Thoracic aorta (tissue), 2 donors: ENCODE data around the gene LAMA5. TPM values are rescaled to one million over a fixed set of nuclear protein-coding genes. Genes with fewer than 3 reads are reported as not detected.

Source experiments
- ATAC-seq: fragments of 150-250 bp; one replicate; pipeline ENCODE4 v1.8.0; 2017; ENCODE audit warnings: low read depth; ENCODE audit not compliant: insufficient number of reproducible peaks, low FRiP score
- DNase-seq: peaks from one replicate; pipeline ENCODE4 v3.0.0-alpha.2; 2020; ENCODE audit warnings: low spot score
- H3K27ac ChIP-seq, 2 donors: fragments of 200-600 bp; sonication (generic); 1 replicate in 1 of 2; 2 replicates in 1 of 2; pipeline ENCODE4 v1.5.1; 2016; ENCODE audit warnings: mild to moderate bottlenecking in 2 of 2, moderate library complexity in 2 of 2
- H3K27me3 ChIP-seq: fragments of 200-600 bp; sonication (generic); replicated peaks from 2 replicates; pipeline ENCODE4 v1.6.0; 2016; ENCODE audit warnings: mild to moderate bottlenecking; ENCODE audit not compliant: insufficient read depth
- H3K36me3 ChIP-seq: fragments of 200-600 bp; sonication (generic); one replicate; pipeline ENCODE4 v1.5.1; 2016
- H3K4me1 ChIP-seq, 2 donors: fragments of 200-600 bp; sonication (generic); 1 replicate in 1 of 2; 2 replicates in 1 of 2; pipeline versions ENCODE4 v1.5.1 to v1.6.0; 2016; ENCODE audit warnings: low read depth in 2 of 2, mild to moderate bottlenecking in 1 of 2; ENCODE audit not compliant: control insufficient read depth in 1 of 2
- H3K4me3 ChIP-seq: fragments of 200-600 bp; sonication (generic); 2 replicates; pipeline ENCODE4 v1.5.1; 2016; ENCODE audit warnings: mild to moderate bottlenecking
- H3K9me3 ChIP-seq: fragments of 200-600 bp; sonication (generic); 2 replicates; pipeline ENCODE4 v1.5.1; 2016
- CTCF ChIP-seq: fragments of 200-600 bp; sonication (generic); IDR thresholded peaks from one replicate; pipeline ENCODE4 v1.5.1; 2019; ENCODE audit warnings: antibody characterized with exemption
- total RNA-seq, 2 donors: library from RNA; depleted of rRNA; stranded (reverse); fragments of >200 nt; gene quantifications; one replicate each; pipeline versions ENCODE4 v1.1.0 to v1.2.3, GENCODE V29; 2016

Gene LAMA5
- total RNA-seq, 2 donors from 2014 or later, result 289 to 333 TPM

GRCh38 chr20:62280303-62280702, 86.8 kb downstream of the LAMA5 start:
- no peak for ATAC-seq

GRCh38 chr20:62277253-62277652, 89.9 kb downstream of the LAMA5 start:
- Histone ChIP-seq H3K27me3 (no peaks in the 10 kb centered on the region), H3K4me3 (no peak overlapping the region), H3K27ac (no peak overlapping the region), H3K36me3 (peaks cover 55% of the 10 kb centered on the region), H3K9me3 (no peaks in the 10 kb centered on the region), H3K4me1 (peaks cover 0 to 7% of the 10 kb centered on the region in 2 donors)
- no peak for ATAC-seq
- TF ChIP-seq CTCF, result no peak
- no peak for DNase-seq

More at GRCh38 chr20:62280303-62280702, 86.8 kb downstream of the LAMA5 start:
- peaks cover 57% of the 10 kb centered on the region for H3K36me3 ChIP-seq
- no peak for DNase-seq
- no peak overlapping the region for H3K27ac ChIP-seq
- H3K4me1 ChIP-seq, result peaks cover 0 to 7% of the 10 kb centered on the region in 2 donors
- H3K27me3 ChIP-seq, result no peaks in the 10 kb centered on the region
- H3K4me3 ChIP-seq, result no peak overlapping the region
- no peak for TF ChIP-seq CTCF
- H3K9me3 ChIP-seq, result no peaks in the 10 kb centered on the region

GRCh38 chr20:62276439-62276838, 90.7 kb downstream of the LAMA5 start:
- no peak for DNase-seq
- Histone ChIP-seq H3K4me3 (no peak overlapping the region), H3K27ac (no peak overlapping the region), H3K27me3 (no peaks in the 10 kb centered on the region), H3K4me1 (peaks cover 0 to 7% of the 10 kb centered on the region in 2 donors), H3K36me3 (peaks cover 57% of the 10 kb centered on the region), H3K9me3 (no peaks in the 10 kb centered on the region)
- no peak for ATAC-seq
- no peak for TF ChIP-seq CTCF

- TF ChIP-seq CTCF, result no peak
- DNase-seq (no peak), ATAC-seq (no peak)
- no peaks in the 10 kb centered on the region for H3K27me3 ChIP-seq
- no peak overlapping the region for H3K4me3 ChIP-seq
- peaks cover 0 to 7% of the 10 kb centered on the region in 2 donors for H3K4me1 ChIP-seq
- no peaks in the 10 kb centered on the region for H3K9me3 ChIP-seq
- no peak overlapping the region for H3K27ac ChIP-seq
- H3K36me3 ChIP-seq, result peaks cover 52% of the 10 kb centered on the region
These were observed 91.9 kb downstream of the LAMA5 start for GRCh38 chr20:62275219-62275618.

GRCh38 chr20:62274332-62274950, 92.7 kb downstream of the LAMA5 start:
- H3K4me3 ChIP-seq, result no peak overlapping the region
- H3K4me1 ChIP-seq, result peaks cover 0 to 7% of the 10 kb centered on the region in 2 donors
- TF ChIP-seq CTCF, result no peak
- no peaks in the 10 kb centered on the region for H3K27me3 ChIP-seq
- no peaks in the 10 kb centered on the region for H3K9me3 ChIP-seq
- ATAC-seq (no peak), DNase-seq (no peak)
- peaks cover 44% of the 10 kb centered on the region for H3K36me3 ChIP-seq
- H3K27ac ChIP-seq, result no peak overlapping the region
